Activated CD4-positive, CD25-positive, alpha-beta regulatory T cell treated with anti-CD3 and anti-CD28 coated beads, Interleukin-2, amount 50 U/mL, for 24 hours (primary cell): ENCODE results near the gene SIRT3.

ENCODE experiments used
- ATAC-seq, 2 donors: fragments of 150-1000 bp; cut with Tn5 transposase; one replicate each; pipeline ENCODE4 v1.10.0; 2021; ENCODE audit warnings: mild to moderate bottlenecking in 1 of 2, moderate library complexity in 1 of 2

The SIRT3 gene

GRCh38 chr11:235997-236773 is at the start of gene SIRT3:
TSS of gene SIRT3 (minus strand) at chr11:236342. CDS start at chr11:236328, 14 bp downstream.
- peak; percentile 83 to 89 for ATAC-seq

GRCh38 chr11:285894-286220 is 49.7 kb upstream of the SIRT3 start:
- ATAC-seq, result no peak

GRCh38 chr11:285021-285893 is 49.1 kb upstream of the SIRT3 start:
- ATAC-seq, result no peak

- no peak for ATAC-seq
Measured at GRCh38 chr11:284105-285020, 48.2 kb upstream of the SIRT3 start.

- no peak for ATAC-seq
Measured at GRCh38 chr11:283405-284104, 47.4 kb upstream of the SIRT3 start.

GRCh38 chr11:282630-283360 is 46.7 kb upstream of the SIRT3 start:
- no peak for ATAC-seq

GRCh38 chr11:282171-282570 is 46.0 kb upstream of the SIRT3 start:
- ATAC-seq, result no peak

- peak in 1 of 2 donors; percentile 3 for ATAC-seq
Measured at GRCh38 chr11:281486-282161, 45.5 kb upstream of the SIRT3 start.

- ATAC-seq, result peak; percentile 27 to 55
Measured at GRCh38 chr11:280706-281485, 44.8 kb upstream of the SIRT3 start.

- peak; percentile 27 to 55 for ATAC-seq
Measured at GRCh38 chr11:279966-280705, 44.0 kb upstream of the SIRT3 start.

- no peak for ATAC-seq
Measured at GRCh38 chr11:279040-279965, 43.2 kb upstream of the SIRT3 start.

- no peak for ATAC-seq
Measured at GRCh38 chr11:278001-278951, 42.1 kb upstream of the SIRT3 start, which contains the start of gene NLRP6. TSS of gene NLRP6 (plus strand) at chr11:278407. CDS start at chr11:278570, 163 bp downstream.

GRCh38 chr11:276219-276618 is 40.1 kb upstream of the SIRT3 start:
- no peak for ATAC-seq

GRCh38 chr11:272931-273198 is 36.7 kb upstream of the SIRT3 start:
- no peak for ATAC-seq

- ATAC-seq, result no peak
Measured at GRCh38 chr11:272195-272930, 36.2 kb upstream of the SIRT3 start.

GRCh38 chr11:271319-271715 is 35.2 kb upstream of the SIRT3 start:
- no peak for ATAC-seq
